Measurements from ENCODE around the gene PIGK.

Gene PIGK

DNA sequence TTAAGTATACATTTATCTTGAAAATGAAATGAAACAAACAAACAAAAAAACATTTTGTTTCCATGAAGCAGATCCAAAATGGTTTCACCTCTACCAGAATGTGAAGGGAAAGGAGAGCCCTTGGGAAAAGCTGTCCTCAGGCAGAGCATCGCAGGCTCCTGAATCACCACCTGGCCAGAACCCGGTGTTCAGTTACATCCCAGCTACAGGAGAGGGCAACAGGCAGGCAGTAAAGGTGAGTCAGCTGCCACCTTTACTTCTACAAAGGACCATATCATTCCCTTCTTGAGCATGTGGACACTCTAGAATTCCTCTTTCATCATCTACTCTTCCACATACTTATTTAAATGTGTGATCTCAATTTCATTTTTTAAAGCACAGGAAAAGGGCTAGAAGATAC, 151.2 kb downstream of the PIGK start:
- DNase-seq (ENCODE audit: extremely low spot score) = no peak
- ChIA-PET CTCF (no interaction called here), POLR2A (no interaction called here)
- TF ChIP-seq, protein P1, sequence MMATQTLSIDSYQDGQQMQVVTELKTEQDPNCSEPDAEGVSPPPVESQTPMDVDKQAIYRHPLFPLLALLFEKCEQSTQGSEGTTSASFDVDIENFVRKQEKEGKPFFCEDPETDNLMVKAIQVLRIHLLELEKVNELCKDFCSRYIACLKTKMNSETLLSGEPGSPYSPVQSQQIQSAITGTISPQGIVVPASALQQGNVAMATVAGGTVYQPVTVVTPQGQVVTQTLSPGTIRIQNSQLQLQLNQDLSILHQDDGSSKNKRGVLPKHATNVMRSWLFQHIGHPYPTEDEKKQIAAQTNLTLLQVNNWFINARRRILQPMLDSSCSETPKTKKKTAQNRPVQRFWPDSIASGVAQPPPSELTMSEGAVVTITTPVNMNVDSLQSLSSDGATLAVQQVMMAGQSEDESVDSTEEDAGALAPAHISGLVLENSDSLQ (IDR thresholded peaks at IDR 0.05) = no peak
- TF ChIP-seq SUZ12 (IDR thresholded peaks at IDR 0.05) (no peak), CTBP1 (IDR thresholded peaks at IDR 0.05; ENCODE audit: borderline replicate concordance) (no peak), ZNF384 (IDR thresholded peaks at IDR 0.05) (no peak)

DNA sequence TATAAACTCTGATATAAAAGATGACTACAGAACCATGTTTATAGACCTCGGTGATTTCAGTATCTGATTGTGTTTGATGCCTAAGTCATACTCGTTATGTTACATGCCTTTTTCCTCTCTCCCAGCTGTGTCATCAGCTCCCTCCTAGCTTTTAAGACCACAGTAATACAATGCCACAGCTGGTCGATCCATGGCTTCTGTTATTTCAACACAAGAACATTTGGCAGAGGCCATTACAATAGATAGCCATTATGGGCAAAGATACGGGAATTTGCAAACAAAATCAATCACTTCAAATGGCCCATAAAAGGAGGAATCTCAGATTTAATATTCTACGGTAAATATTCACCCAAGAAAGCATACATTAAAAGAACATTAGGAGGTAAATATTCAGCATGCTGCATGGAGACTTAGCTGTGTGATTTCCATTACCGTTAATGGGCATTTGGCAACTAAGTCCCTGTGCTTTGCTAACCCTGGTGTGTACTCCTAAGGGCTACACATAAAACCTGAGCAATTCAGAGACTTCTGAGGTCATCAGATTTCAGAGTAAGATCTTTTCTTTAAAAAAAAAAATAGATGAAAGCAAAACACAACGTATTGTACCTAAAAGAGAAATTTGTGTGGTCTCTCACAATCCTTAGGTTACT, 153.4 kb downstream of the PIGK start:
- ChIA-PET CTCF (no interaction called here), POLR2A (no interaction called here)
- no peak for TF ChIP-seq ARNT (IDR thresholded peaks at IDR 0.05)
- no peak for TF ChIP-seq LEF1 (IDR thresholded peaks at IDR 0.05; ENCODE audit: borderline replicate concordance)
- TF ChIP-seq FOXK2 (IDR thresholded peaks at IDR 0.05) = no peak
- no peak for TF ChIP-seq NFRKB (IDR thresholded peaks at IDR 0.05)
- TF ChIP-seq HDGF (IDR thresholded peaks at IDR 0.05; ENCODE audit: borderline replicate concordance) = no peak
- no peak for TF ChIP-seq SP1 (IDR thresholded peaks at IDR 0.05)
- TF ChIP-seq TARDBP (IDR thresholded peaks at IDR 0.05) = no peak
- TF ChIP-seq ZNF384 (IDR thresholded peaks at IDR 0.05) = no peak
- TF ChIP-seq, protein P1 (IDR thresholded peaks at IDR 0.05) = no peak
- no peak for TF ChIP-seq L3MBTL2 (conservative IDR thresholded peaks at IDR 0.05)
- no peak for TF ChIP-seq CTBP1 (IDR thresholded peaks at IDR 0.05; ENCODE audit: borderline replicate concordance)
- TF ChIP-seq SUZ12 (IDR thresholded peaks at IDR 0.05) = no peak
- DNase-seq (ENCODE audit: extremely low spot score) = no peak

DNA sequence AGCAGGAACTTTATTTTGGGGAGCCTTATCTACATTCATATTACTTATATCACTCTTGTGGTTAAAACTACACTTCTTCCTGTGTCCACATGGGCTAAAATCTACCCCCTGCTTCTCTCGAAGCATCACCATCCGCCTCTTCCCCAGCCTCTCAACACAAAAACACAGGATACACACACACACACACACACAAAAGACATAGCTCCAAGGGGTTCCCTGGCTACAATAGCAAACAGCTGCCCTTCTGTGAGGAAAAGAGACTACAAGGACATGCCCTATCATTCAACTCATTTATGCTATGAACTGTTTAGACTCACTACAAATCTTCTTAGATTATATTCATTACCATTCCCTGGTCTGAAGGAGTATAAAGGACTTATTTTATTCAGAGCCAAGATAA, 155.0 kb downstream of the PIGK start:
- no peak for TF ChIP-seq TARDBP (IDR thresholded peaks at IDR 0.05)
- TF ChIP-seq ELF4 (IDR thresholded peaks at IDR 0.05) = no peak
- TF ChIP-seq SP1 (IDR thresholded peaks at IDR 0.05) = no peak
- TF ChIP-seq BHLHE40 (IDR thresholded peaks at IDR 0.05; ENCODE audit: borderline replicate concordance) = no peak
- TF ChIP-seq FOXK2 (IDR thresholded peaks at IDR 0.05) = no peak
- TF ChIP-seq, protein P1 (IDR thresholded peaks at IDR 0.05) = no peak
- no peak for TF ChIP-seq LEF1 (IDR thresholded peaks at IDR 0.05; ENCODE audit: borderline replicate concordance)
- TF ChIP-seq NFRKB (IDR thresholded peaks at IDR 0.05) = no peak
- no peak for TF ChIP-seq HDGF (IDR thresholded peaks at IDR 0.05; ENCODE audit: borderline replicate concordance)
- TF ChIP-seq CTBP1 (IDR thresholded peaks at IDR 0.05; ENCODE audit: borderline replicate concordance) = no peak
- no peak for TF ChIP-seq ARNT (IDR thresholded peaks at IDR 0.05)
- no peak for TF ChIP-seq SUZ12 (IDR thresholded peaks at IDR 0.05)
- no peak for TF ChIP-seq FOXA1 (IDR thresholded peaks at IDR 0.05)
- TF ChIP-seq L3MBTL2 (conservative IDR thresholded peaks at IDR 0.05) = no peak
- no peak for DNase-seq (ENCODE audit: extremely low spot score)
- CTCF ChIA-PET = no interaction called here
- POLR2A ChIA-PET = no interaction called here

DNA sequence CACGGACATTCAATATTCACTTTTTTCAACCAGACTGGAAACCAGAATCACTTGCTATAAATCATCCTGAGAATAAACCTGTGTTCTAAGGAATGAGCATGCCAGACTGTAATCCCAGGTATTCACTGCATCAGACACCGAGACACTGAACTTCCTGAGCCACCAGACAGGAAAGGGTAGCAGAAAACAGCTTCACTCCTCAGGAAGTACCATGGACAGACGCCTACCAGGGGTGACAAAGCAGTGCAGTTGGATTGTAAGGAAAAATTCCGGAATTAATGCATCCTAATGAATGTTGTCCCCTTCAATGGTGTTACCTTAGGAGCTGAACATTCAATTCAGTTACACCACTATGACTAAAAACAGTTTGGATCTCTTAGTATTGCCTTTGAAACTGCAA, 156.1 kb downstream of the PIGK start:
- TF ChIP-seq ZNF384 (IDR thresholded peaks at IDR 0.05) = no peak
- no peak for TF ChIP-seq SP1 (IDR thresholded peaks at IDR 0.05)
- TF ChIP-seq ARNT (IDR thresholded peaks at IDR 0.05) = no peak
- TF ChIP-seq FOXM1 (IDR thresholded peaks at IDR 0.05; ENCODE audit: borderline replicate concordance) = no peak
- TF ChIP-seq, protein P1 (IDR thresholded peaks at IDR 0.05) = no peak
- TF ChIP-seq FOXK2 (IDR thresholded peaks at IDR 0.05) = no peak
- no peak for TF ChIP-seq TARDBP (IDR thresholded peaks at IDR 0.05)
- no peak for TF ChIP-seq FOXA1 (IDR thresholded peaks at IDR 0.05)
- no peak for TF ChIP-seq L3MBTL2 (conservative IDR thresholded peaks at IDR 0.05)
- no peak for TF ChIP-seq LEF1 (IDR thresholded peaks at IDR 0.05; ENCODE audit: borderline replicate concordance)
- no peak for TF ChIP-seq CTBP1 (IDR thresholded peaks at IDR 0.05; ENCODE audit: borderline replicate concordance)
- no peak for TF ChIP-seq SUZ12 (IDR thresholded peaks at IDR 0.05)
- TF ChIP-seq ELF4 (IDR thresholded peaks at IDR 0.05) = no peak
- TF ChIP-seq BHLHE40 (IDR thresholded peaks at IDR 0.05; ENCODE audit: borderline replicate concordance) = no peak
- no peak for TF ChIP-seq NFRKB (IDR thresholded peaks at IDR 0.05)
- TF ChIP-seq HDGF (IDR thresholded peaks at IDR 0.05; ENCODE audit: borderline replicate concordance) = no peak
- CTCF ChIA-PET = no interaction called here
- DNase-seq (ENCODE audit: extremely low spot score) = no peak
- POLR2A ChIA-PET = no interaction called here

DNA sequence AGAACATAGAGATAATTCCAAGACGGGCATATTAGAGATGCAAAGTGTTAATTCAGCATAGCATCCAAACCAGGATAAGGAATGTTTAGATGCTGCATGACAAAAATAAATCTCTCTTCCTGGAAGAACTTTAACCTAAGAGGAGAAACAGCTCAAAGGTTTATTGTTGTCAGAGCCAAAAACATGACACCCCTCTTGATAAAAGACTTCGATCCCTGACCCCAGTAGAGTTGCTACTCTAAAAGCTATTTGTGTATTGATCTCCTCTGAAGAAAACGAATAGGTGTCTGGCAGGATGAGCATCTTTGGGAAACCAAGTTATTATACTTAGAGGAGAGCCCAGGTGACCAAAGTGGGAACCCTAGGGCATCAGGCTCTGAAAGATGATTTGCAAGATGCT, 158.1 kb downstream of the PIGK start:
- CTCF ChIA-PET = no interaction called here
- POLR2A ChIA-PET = no interaction called here

More for the DNA sequence above, 158.1 kb downstream of the PIGK start:
- DNase-seq (ENCODE audit: extremely low spot score) = no peak
- no peak for TF ChIP-seq HDGF (IDR thresholded peaks at IDR 0.05; ENCODE audit: borderline replicate concordance)
- no peak for TF ChIP-seq NFRKB (IDR thresholded peaks at IDR 0.05)
- TF ChIP-seq TARDBP (IDR thresholded peaks at IDR 0.05) = no peak
- TF ChIP-seq, protein P1 (IDR thresholded peaks at IDR 0.05) = no peak
- TF ChIP-seq LEF1 (IDR thresholded peaks at IDR 0.05; ENCODE audit: borderline replicate concordance) = no peak
- no peak for TF ChIP-seq FOXM1 (IDR thresholded peaks at IDR 0.05; ENCODE audit: borderline replicate concordance)
- no peak for TF ChIP-seq SP1 (IDR thresholded peaks at IDR 0.05)
- TF ChIP-seq ELF4 (IDR thresholded peaks at IDR 0.05) = no peak
- TF ChIP-seq ZNF384 (IDR thresholded peaks at IDR 0.05) = no peak
- TF ChIP-seq CTBP1 (IDR thresholded peaks at IDR 0.05; ENCODE audit: borderline replicate concordance) = no peak

Data from HEK293T (cell line).